Stomach (tissue), 4 donors: ENCODE results near the gene LDLRAD3.

Experiments used
- CTCF ChIP-seq, 7 experiments: fragments of 450-650 bp in 4 of 7; fragments of 200-600 bp in 3 of 7; sonication (generic) in 3 of 7; IDR thresholded peaks; one replicate each; pipeline ENCODE4 v1.5.1; 2016 to 2019; ENCODE audit warnings: antibody characterized with exemption in 7 of 7, control low read depth in 2 of 7, mild to moderate bottlenecking in 1 of 7
- EP300 ChIP-seq: sonication (generic); formaldehyde crosslinking; IDR thresholded peaks from one replicate; pipeline ENCODE4 v1.6.1; 2017; ENCODE audit warnings: antibody characterized with exemption
- POLR2A ChIP-seq, 4 donors: fragments of 450-650 bp; IDR thresholded peaks; one replicate each; pipeline ENCODE4 v1.6.1; 2016; ENCODE audit warnings: antibody characterized with exemption in 4 of 4, control low read depth in 2 of 4, mild to moderate bottlenecking in 1 of 4, moderate library complexity in 1 of 4
- POLR2AphosphoS5 ChIP-seq, 3 donors: sonication (generic); formaldehyde crosslinking; IDR thresholded peaks; one replicate each; pipeline ENCODE4 v1.6.1; 2016; ENCODE audit warnings: antibody characterized with exemption in 3 of 3

- TF ChIP-seq CTCF (IDR thresholded peaks at IDR 0.05) (no peak), EP300 (no peak), POLR2AphosphoS5 (IDR thresholded peaks at IDR 0.05) (no peak), POLR2A (IDR thresholded peaks at IDR 0.05) (no peak)
Measured at GRCh38 chr11:36177836-36178235, 234.0 kb downstream of the LDLRAD3 start.
